Measurements from ENCODE around the gene ERP27.

DNA sequence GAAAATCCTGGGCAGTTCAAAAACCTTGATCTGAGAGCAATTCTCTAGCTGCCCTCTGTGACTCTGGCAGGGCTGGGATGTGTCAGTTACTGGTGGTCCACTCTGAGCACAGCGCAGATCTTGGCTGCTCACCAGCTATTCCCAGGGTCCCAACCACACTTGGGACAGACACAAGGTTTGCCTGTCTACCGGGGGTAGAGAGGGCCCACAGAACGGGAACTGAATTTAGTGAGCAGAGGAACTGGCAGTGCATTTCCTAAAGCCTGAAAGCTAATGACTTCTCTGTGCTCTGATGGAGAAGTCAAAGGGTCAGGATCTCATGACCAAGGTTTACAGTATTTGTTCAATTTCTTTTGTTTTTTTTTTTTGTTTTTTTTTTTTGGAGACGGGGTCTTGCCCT lies 37.1 kb upstream of the ERP27 start:
- TF ChIP-seq CTCF (IDR thresholded peaks at IDR 0.05) (no peak), POLR2A (IDR thresholded peaks at IDR 0.05) (no peak)

Data from esophagus squamous epithelium (tissue), 4 donors.